ENCODE measurements around the gene NDUFA3. TPM values are rescaled to one million over a fixed set of nuclear protein-coding genes. Genes with fewer than 3 reads are reported as not detected.

NDUFA3 gene
- total RNA-seq (ENCODE audit: unreplicated experiment), result 143 TPM
- long read RNA-seq, transcript NDUFA3-213 (3 exons, 541 nt), result minor isoform, 18 of 173 reads
- long read RNA-seq, transcript NDUFA3-214 (4 exons, 963 nt), result major isoform, 145 of 173 reads
- long read RNA-seq, partial matches to known transcripts, result 1 of 173 reads
- long read RNA-seq, other reads (novel, unspliced or antisense), result 3 of 173 reads

- H3K4me1 Mint-ChIP-seq (ENCODE audit: low read depth, unreplicated experiment), result peaks cover 2% of the 10 kb centered on the region
- no peak for TF ChIP-seq CTCF (IDR thresholded peaks at IDR 0.05; ENCODE audit: partially characterized antibody, unreplicated experiment)
Observed at GRCh38 chr19:54102421-54103169, at the start of gene NDUFA3. NDUFA3 (plus strand) TSS chr19:54102855; CDS start chr19:54102879, 24 bp downstream.

GRCh38 chr19:54062643-54063042 lies 40.0 kb upstream of the NDUFA3 start:
- no peak overlapping the region for H3K27ac Mint-ChIP-seq (ENCODE audit: unreplicated experiment)
- no peaks in the 10 kb centered on the region for H3K36me3 Mint-ChIP-seq (ENCODE audit: unreplicated experiment)
- peaks cover 1% of the 10 kb centered on the region for H3K9me3 Mint-ChIP-seq (ENCODE audit: unreplicated experiment)
- no peaks in the 10 kb centered on the region for H3K27me3 Mint-ChIP-seq (ENCODE audit: unreplicated experiment)
- no peak for DNase-seq
- TF ChIP-seq CTCF (IDR thresholded peaks at IDR 0.05; ENCODE audit: partially characterized antibody, unreplicated experiment), result no peak
- no peak overlapping the region for H3K4me3 Mint-ChIP-seq (ENCODE audit: unreplicated experiment)
- no peaks in the 10 kb centered on the region for H3K4me1 Mint-ChIP-seq (ENCODE audit: low read depth, unreplicated experiment)

More at GRCh38 chr19:54102421-54103169, at the start of gene NDUFA3:
- Mint-ChIP-seq H3K36me3 (ENCODE audit: unreplicated experiment) (no peaks in the 10 kb centered on the region), H3K4me3 (ENCODE audit: unreplicated experiment) (peak within 1 kb of the TSS; percentile 93), H3K27me3 (ENCODE audit: unreplicated experiment) (peaks cover 4% of the 10 kb centered on the region), H3K9me3 (ENCODE audit: unreplicated experiment) (peaks cover 8% of the 10 kb centered on the region), H3K27ac (ENCODE audit: unreplicated experiment) (peak within 1 kb of the TSS; percentile 93)
- peak; percentile 97 for DNase-seq

- Mint-ChIP-seq H3K36me3 (ENCODE audit: unreplicated experiment) (no peaks in the 10 kb centered on the region), H3K4me1 (ENCODE audit: low read depth, unreplicated experiment) (no peaks in the 10 kb centered on the region), H3K4me3 (ENCODE audit: unreplicated experiment) (no peak within 1 kb of the TSS), H3K27me3 (ENCODE audit: unreplicated experiment) (no peaks in the 10 kb centered on the region), H3K9me3 (ENCODE audit: unreplicated experiment) (peaks cover 4% of the 10 kb centered on the region), H3K27ac (ENCODE audit: unreplicated experiment) (no peak within 1 kb of the TSS)
- no peak for TF ChIP-seq CTCF (IDR thresholded peaks at IDR 0.05; ENCODE audit: partially characterized antibody, unreplicated experiment)
- DNase-seq, result no peak
Observed at GRCh38 chr19:54063350-54064116, 39.1 kb upstream of the NDUFA3 start, which contains the start of gene VSTM1. VSTM1 (minus strand) TSS chr19:54063897; CDS start chr19:54063777, 120 bp downstream.

GRCh38 chr19:54069470-54069869 lies 33.2 kb upstream of the NDUFA3 start:
- H3K27me3 Mint-ChIP-seq (ENCODE audit: unreplicated experiment), result no peaks in the 10 kb centered on the region
- DNase-seq, result no peak

More at GRCh38 chr19:54069470-54069869, 33.2 kb upstream of the NDUFA3 start:
- Mint-ChIP-seq H3K36me3 (ENCODE audit: unreplicated experiment) (peaks cover 5% of the 10 kb centered on the region), H3K4me1 (ENCODE audit: low read depth, unreplicated experiment) (no peaks in the 10 kb centered on the region), H3K27ac (ENCODE audit: unreplicated experiment) (no peak overlapping the region), H3K9me3 (ENCODE audit: unreplicated experiment) (peaks cover 4% of the 10 kb centered on the region), H3K4me3 (ENCODE audit: unreplicated experiment) (no peak overlapping the region)
- no peak for TF ChIP-seq CTCF (IDR thresholded peaks at IDR 0.05; ENCODE audit: partially characterized antibody, unreplicated experiment)

Data from glutamatergic neuron (in vitro differentiated cells).